Measurements from ENCODE around the gene ASNSD1.
"Not testable (repeated sequence)": the region's sequence is repeated elsewhere in the genome, so short reads cannot be mapped to it uniquely, and the experiment has no call there.

Gene ASNSD1

DNA sequence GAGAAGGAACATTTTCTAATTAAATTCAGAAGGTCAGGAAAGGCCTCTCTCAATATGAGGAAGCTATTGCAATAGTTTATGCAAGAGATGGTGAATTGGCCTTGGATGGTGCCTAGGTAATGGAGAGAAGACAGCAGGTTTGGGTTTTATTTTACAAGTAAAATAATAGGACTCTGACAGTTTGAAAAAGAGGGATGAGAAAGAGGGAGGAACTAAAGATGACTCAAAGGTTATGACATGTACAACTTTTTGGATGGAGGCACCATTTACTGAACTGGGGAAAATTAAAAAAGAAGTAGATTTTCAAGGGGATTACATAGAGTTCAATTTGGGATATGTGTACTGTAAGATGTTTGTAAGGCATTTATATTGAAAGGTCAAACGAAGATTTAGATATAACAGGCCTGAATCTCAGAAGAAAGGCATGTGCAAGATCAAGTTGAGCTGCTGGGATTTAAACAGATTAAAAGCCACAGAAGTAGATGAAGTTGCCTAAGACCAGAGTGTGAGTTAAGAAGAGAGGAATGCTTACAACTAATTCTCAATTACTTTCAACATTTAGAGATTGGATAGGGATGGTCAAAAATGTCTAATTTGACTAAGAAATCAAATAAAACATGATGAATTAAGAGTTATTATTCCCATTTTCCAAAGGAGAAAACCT lies 12.3 kb upstream of the ASNSD1 start:
- DNase-seq: no peak

DNA sequence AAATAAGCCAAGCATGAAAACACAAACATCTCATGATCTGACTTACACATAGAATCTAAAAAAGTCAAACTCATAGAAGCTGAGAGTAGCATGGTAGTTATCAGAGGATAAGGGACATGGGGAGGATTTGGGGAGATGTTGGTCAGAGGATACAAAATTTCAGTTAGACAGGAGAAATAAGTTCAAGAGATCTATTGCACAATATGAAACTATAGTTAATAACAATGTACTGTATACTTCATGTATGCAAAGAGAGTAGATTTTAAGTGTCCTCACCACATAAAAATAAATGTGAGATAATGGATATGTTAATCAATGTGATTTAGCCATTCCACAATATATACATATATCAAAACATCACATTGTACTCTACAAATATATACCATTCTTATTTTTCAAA lies 10.0 kb upstream of the ASNSD1 start:
- DNase-seq: no peak

DNA sequence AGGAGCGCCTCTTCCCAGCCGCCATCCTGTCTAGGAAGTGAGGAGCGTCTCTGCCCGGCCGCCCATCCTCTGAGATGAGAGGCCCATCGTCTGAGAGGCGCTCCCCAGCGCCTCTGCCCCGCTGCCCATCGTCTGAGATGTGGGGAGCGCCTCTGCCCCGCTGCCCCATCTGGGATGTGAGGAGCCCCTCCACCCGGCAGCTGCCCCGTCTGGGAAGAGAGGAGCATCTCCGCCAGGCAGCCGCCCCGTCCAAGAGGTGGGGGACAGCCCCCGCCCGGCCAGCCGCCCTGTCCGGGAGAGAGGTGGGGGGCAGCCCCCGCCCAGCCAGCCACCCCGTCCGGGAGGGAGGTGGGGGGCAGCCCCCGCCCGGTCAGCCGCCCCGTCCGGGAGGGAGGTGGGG lies 7.8 kb upstream of the ASNSD1 start:
- DNase-seq: not testable (repeated sequence)

DNA sequence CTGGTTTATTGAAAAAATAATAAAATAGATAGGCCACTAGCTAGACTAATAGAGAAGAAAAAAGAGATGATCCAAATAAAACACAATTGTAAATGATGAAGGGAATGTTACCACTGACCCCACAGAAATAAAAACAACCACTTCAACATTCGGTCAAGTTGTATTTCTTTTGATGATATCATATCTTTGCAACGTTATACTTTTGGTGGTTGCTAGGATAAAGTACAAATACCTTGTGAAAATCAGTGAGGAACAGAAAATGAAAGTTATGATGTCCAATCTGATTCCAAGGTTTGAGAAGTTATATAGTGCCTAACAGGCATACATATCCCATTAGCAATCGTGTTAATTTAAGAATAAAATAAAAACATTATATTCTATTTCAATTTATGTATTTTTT lies 6.6 kb upstream of the ASNSD1 start:
- DNase-seq: no peak

DNA sequence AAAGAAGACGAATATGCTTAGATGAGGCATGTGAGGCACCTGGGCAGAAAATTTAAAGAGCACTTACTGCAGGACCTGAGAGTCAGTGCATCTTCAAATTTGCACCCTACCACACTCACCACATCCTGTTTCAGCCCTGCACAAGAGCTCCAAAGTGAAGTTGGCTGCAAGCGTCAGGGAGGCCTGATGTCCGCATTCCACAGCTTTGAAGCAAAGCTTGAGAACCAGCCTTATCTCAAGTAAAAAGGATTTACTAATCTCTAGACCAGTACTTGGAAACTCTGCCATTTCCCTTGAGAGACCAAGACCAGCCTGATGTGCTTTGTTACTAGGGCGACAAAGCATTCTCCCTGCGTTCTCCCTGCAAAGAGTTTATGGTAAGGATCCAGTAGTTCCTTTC lies 3.4 kb upstream of the ASNSD1 start:
- peak; percentile 57 for DNase-seq

DNA sequence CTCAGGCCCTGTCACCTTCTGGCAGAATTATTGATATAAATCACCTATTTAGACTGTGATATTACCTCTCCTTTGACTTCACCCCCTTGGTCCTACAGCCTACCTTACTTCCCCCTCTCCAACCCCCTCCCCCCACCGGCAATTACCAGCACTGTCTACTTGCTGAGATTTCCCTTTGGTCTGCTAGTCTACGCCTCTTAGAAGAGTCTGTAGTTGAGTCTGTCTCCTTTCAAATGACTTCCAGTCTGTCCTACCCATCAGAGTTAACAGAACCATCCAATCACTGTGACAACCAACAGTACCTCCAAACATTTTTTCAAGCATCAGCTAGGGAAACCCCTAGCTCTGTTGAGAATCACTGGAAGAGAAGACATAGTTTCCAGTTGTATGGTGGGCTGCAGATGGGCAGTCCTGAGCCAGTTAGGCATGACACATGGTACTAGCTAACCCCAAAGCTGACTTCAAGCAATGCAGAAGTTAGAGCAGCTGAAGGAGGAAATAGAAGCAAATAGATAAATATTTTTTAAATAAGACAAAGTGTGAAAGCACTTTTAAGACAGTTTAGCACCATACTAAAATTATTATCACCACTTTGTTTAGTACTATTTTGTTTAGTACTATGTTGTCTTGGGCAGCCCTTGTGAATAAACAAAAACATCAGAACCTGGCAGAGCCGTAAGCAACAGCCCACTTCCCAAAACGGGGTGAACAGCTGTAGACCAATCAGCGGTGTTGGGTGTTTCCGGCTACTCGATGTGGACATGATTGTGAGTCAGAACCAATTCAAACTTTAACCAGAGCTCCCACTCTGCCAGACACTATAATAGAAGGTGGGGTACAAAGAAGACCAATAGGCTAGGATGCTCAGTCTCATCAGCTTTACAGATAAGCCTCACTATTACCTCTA lies 2.7 kb upstream of the ASNSD1 start:
- DNase-seq: no peak

DNA sequence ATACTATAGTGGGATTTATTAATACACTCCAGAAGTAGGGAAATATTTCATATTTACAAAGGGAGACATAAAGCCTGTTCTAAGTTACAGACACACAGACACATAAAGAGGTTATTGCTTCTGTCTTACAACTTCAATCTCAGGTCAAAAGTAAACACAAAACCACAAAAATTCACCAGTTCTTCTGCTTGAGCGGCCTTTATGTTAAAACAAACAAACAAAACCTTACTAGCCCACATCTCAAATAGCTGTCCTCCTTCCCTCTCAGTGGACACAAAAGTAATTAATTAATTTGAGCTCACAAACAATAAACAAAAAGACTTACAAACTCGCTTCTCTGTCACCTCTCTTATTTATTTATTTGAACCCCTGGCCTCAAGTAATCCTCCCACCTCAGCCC lies 1.5 kb upstream of the ASNSD1 start:
- DNase-seq: no peak

DNA sequence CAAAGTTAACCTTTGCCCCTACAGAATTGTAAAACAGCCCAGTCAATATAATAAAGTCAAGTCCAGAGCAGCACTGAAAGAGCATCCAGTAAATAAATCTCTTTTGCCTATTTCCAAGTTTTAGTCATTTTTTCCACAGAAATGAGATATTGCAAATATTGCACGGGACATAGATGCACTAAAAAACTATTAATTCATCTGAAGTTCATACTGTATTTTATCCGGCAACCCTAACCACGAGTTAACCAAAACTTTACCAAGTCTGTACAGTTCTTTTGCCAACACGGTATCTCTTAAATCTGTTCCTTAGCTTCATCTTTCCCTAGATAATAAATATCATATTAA lies 484 bp upstream of the ASNSD1 start:
- no peak for DNase-seq

DNA sequence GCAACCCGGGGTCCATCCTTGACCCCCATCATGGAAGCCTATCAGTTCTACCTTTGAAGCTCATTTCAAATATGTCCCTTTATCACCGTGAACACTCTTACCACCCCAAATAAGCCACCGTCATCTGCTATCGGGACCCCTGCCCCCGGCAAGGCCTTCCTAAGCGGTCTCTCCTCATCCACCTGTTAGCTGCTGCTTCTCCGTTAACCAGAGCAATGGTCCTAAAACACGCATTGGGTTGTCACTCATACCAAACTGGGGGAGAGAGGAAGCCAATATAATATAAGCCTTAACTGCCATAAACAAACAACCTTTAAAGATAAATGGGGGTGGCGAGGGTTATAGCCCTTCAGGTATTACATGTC lies 680 bp downstream of the ASNSD1 start:
- DNase-seq: no peak

DNA sequence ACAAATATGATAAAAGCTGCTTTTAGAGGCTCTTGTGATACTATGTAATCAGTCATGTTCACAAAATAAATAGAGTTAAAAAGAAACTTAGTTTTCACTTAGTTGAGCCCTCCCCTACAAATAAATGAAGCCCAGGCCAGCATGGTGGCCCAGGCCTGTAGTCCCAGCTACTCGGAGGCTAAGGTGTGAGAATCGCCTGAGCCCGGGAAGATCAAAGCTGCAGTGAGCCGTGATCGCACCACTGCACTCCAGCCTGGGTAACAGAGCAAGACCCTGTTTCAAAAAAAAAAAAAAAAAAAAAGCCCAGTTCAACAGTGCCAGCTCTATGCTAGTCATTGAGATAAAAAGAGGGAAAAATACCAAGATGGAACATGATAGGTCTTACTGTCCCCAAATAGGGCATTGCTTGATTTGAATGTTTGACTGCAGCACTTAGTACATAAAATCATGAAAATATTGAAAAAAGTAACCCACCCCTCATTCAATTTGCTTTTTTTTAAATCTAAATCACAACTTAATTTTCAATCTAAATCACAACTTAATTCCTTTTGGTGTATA lies 1.5 kb downstream of the ASNSD1 start:
- no peak for DNase-seq

DNA sequence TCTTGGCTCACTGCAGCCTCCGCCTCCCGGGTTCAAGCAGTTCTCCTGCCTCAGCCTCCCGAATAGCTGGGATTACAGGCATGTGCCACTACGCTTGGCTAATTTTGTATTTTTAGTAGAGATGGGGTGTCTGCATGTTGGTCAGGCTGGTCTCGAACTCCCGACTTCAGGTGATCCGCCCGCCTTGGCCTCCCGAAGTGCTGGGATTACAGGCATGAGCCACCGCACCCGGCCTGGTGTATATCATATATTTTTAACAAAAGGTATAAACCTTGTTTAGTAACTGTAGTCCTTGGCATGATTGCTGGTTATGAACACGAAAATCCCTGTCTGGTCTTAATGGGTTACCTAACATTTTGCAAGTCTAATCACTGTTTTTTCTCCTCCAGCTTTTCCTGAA lies 2.1 kb downstream of the ASNSD1 start:
- not testable (repeated sequence) for DNase-seq

DNA sequence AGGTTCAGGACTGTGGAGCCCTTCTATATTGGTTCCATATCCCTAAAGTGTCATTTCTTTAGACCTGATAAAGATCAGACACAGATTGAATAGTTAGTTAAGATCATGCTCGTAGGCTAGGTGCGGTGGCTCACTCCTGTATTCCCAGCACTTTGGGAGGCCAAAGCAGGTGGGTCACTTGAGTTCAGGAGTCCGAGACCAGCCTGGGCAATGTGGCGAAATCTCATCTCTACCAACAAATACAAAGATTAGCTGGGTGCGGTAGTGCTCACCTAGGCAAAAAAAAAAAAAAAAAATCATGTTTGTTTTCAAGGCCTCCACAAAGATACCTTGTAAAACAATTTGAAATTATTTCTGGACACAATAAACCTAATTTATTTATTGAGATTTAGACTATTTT lies 8.7 kb downstream of the ASNSD1 start:
- DNase-seq: no peak

DNA sequence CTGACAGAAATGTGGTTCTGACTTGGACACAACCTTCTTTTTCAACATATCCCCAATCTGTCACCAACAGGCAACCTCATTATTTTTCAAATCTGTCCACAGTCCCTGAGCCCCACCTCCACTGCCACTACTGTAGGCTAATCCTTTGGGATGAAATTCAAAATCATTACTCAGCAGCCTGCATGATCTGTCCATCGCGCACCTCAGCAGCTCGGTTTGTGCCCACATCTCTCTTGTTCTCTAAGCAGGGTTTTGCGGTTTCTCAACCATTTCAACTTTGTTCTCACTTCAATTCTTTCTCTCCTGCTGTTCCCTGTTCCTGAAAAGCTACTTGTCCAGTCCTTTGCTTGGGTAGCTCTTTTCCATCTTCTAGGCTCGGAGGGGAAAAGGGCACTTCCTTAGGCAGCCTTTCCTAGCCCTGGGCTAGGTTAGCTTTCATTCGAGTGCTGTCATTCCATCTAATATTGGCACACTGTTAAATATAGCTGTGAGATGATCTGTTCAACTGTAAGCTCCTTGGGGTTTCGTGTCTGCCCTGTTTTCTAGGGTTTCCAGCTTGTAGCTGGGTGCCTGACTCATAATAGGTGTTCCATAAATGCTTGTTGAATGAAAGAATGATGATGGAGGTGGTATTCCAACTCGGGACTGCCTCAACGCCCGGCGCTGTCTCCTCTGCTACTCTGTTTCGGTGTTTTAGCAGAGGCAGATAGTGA lies 12.6 kb downstream of the ASNSD1 start:
- DNase-seq: no peak

DNA sequence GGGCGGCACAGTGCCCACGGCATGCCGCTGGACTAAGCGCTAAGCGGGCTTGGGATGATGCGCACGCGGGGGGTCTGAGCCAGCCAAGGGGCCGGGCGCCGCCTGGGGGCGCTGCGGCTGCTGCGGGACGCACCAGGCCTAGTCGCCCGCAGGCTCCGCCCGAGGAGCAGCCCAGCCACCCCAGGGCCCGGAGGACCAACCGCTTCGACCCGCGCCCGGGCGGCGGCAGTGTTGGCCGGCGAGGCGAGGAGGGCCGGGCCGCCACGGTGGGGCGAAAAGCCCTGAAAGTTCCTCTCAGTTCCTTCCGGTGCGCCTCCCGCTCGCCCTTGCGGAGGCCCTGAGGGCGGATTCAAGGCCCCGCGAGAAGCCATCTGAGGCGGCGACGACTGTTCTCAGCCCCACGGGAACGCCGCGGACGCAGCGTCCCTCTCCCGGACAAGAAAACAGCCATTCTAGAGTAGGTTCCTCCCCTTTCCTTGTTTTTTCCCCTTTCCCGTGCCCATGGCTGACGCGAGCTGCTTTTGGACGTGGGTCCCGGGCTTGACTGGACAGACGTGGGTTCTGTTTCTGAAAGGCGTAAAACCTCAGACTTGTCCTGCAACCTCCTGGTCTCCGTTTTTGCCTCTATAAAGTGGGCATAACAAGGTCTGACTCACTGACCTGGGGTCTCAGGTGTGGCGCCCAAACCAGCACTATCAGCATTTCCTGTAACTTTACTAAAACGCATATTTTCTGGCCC lies 13.3 kb downstream of the ASNSD1 start, which contains the start of gene ANKAR:
Gene ANKAR, plus strand, starts transcription at position 297 of the 739 bp plus-strand sequence. CDS start 1,821 bp downstream, outside the sequence.
- peak; percentile 78 for DNase-seq

DNA sequence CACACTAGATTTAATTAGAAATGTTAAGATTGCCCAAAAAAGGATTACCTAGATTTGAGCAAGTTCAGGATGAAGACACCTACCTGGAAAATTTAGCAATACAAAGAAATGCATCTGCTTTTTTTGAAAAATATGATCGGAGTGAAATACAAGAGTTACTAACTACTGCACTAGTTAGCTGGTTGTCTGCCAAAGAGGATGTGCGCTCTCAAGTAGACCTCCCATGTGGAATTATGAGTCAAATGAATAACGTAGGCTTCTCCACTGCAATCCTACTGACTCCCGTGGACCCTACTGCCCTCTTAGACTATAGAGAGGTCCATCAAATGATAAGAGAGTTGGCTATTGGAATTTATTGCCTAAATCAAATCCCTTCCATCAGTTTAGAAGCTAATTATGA lies 15.2 kb downstream of the ASNSD1 start:
- no peak for DNase-seq

DNA sequence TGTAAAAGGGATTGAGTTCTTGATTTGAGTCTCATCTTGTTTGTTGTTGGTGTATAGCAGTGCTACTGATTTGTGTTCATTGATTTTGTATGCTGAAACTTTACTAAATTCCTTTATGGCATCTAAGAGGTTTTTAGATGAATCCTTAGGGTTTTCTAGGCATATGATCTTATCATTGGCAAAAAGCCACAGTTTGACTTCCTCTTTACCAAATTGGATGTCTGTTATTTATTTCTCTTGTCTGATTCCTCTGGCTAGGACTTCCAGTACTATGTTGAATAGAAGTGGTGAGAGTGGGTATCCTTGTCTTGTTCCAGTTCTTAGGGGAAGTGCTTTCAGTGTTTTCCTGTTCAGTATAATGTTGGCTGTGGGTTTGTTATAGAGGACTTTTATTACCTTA lies 18.0 kb downstream of the ASNSD1 start:
- no peak for DNase-seq

DNA sequence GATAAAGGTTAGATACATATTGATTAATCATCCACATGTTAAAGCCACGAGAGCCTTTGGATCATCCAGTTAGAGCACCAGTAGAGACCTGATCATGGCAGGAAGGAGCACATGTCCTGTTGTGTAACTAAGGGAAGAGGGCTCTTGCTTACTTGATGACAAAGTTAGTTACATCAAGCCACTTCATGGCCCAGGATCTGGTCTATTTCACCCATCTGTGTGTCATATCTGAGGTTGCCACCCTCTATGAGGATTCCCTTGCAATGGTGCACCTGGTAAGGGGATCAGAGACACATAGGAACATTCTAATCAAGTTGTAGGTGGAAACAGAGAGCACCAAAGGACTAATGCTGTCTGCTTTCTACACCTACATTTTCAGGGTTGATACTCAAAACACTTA lies 19.9 kb downstream of the ASNSD1 start:
- DNase-seq: no peak

DNA sequence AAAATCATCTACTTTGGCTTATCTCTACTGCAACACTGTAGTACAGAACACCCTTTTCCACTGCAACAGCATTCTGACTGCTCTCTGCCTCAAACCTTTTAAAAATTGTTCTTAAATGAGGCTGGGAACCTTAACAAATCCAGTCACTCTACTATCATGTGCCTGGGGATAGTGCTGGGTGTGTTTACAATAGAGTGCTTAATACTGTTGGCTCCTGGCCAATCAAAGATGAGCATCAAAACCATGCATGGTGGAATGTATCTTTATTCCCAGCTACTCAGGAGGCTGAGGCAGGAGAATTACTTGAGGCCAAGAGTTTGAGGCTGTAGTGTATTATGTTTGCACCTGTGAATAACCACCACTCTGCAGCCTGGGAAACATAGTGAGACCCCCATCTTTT lies 20.6 kb downstream of the ASNSD1 start:
- DNase-seq: no peak

DNA sequence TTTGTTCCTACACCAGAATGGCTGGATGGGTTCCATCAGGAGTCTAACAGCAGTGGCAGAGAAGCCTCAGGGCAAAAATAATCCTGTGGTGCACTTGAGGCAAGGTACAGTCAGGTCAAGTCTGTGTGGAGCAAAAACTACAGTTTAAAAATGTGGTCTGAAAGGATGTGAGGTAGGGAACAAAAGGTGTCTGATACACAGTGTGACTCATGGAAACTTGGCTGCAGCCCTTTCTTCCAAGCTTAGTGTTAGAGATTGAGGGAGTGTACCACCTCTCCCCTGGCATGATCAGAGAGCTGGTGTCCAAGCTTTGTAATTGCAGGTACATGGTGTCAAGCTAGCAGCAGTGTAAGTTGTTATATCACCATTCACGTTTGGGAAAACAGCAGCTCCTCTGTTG lies 22.1 kb downstream of the ASNSD1 start:
- DNase-seq: no peak

DNA sequence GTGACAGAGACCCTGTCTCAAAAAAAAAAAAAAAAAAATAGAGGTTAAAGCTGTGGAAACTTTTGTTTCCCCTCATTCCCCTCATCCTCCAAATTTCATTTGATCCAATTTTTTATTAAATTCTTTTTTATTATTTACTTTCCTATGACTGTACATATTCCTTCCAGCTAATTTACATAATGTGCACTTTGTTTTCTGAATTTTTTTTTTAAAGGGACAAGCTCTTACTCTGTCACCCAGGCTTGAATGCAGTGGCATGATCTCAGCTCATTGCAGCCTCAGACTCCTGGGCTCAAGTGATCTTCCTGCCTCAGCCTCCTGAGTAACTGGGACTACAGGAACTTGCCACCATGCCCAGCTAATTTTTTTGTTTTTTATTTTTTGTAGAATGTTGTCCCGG lies 23.6 kb downstream of the ASNSD1 start:
- DNase-seq: no peak

DNA sequence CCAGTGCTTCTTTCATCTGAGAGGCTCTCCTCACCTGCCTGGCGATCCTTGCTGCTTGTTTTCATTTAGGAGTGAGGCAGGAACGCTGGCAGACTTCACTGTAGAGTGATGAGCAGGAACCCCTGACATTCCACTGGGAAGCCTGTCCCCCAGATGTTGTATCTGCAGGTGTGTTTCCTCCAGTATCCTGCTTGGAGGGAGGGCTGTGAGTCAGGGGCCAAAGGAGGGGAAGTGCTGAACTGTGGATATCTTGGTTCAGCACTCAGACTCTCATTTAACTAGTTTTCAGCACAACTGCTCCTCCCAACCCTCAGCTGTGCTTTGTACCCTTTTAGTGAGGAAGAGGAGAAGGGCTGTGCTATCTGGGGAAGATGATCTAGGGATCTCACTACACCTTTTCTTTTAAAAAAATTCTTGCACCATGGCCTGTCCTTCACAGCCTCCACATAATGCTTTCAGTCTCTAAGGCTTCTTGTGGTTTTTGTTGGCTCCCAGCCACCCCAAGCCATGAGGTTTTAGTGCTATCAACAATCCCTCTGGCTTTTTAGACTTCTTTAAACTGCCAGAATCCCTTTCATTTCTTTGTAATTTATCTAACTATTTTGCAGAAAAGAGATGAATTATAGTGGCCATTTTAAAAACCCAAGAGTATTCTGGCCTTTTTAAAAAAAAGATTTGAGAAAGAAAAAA lies 24.4 kb downstream of the ASNSD1 start:
- no peak for DNase-seq

DNA sequence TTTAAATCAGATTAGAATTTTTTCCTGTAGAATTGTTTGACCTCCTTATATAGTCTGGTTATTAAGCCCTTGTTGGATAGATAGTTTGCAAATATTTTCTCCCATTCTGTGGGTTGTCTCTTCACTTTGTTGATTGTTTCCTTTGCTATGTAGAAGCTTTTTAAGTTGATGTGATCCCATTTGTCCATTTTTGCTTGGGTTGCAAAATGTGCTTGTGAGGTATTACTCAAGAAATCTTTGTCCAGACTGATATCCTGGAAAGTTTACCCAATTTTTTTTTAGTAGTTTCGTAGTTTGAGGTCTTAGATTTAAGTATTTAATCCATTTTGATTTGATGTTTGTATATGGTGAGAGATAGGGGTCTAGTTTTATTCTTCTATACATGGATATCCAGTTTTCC lies 26.5 kb downstream of the ASNSD1 start:
- not testable (repeated sequence) for DNase-seq
